ENCODE measurements around the gene RPS14. TPM values are rescaled to one million over a fixed set of nuclear protein-coding genes. Genes with fewer than 3 reads are reported as not detected.

The RPS14 gene
- total RNA-seq (1,000 to 10,000 TPM in 3 of 4 donors, 100 to 1,000 TPM in 1; 977 to 1,443 (median 1,285) TPM), polyA plus RNA-seq (1,000 to 10,000 TPM; 1,999 to 3,049 (median 2,406) TPM)
- long read RNA-seq, donor 1, transcript RPS14-203 (5 exons, 569 nt): major isoform, 363 of 421 reads
- long read RNA-seq, donor 1, transcript RPS14-205 (3 exons, 3,119 nt): minor isoform, 18 of 421 reads
- long read RNA-seq, donor 1, partial matches to known transcripts: 23 of 421 reads
- long read RNA-seq, donor 1, other reads (novel, unspliced or antisense): 12 of 421 reads
- long read RNA-seq, donor 2, transcript RPS14-201 (5 exons, 712 nt): minor isoform, 10 of 638 reads
- long read RNA-seq, donor 2, transcript RPS14-203 (5 exons, 569 nt): major isoform, 598 of 638 reads
- long read RNA-seq, donor 2, transcript RPS14-202 (5 exons, 2,314 nt): minor isoform, 5 of 638 reads
- long read RNA-seq, donor 2, partial matches to known transcripts: 14 of 638 reads
- long read RNA-seq, donor 2, other reads (novel, unspliced or antisense): 9 of 638 reads

DNA sequence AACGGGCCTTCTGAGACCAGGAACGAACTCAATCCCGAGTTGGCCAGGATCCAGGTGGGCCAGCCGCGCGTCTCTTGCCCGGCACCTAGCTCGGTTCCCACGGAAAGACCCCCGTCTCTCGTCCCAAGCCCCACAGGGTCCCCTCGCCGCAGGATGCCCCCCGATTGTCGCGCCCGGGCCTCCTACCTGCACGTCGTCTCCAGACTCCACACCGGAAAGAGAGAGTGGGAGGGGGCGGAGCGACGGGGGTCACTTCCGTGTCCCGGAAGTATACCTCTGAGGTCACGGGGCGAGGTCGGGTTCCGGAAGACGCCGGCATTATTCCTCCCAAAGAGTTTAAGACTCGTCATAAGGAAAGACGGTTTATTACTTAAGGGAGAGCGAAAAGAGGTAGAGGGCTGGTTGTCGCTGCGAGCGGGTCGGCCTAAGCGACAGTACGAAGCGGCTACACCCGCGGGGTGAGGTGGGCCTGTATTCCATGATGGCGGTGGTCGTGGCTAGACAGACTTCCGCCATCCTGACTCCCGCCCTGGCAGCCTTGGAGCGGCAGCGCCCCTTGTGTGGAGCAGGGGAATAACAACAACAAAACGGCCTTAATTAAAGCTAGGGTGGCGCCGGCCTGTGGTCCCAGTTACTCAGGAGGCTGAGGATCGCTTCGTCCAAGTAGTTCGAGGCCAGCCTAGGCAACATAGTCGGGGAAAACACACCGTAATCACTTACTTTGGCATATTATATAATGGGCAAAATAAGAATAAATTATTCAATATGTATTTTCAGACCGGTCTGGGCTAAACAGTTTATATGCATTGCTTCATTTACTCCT, at the start of gene RPS14:
Gene RPS14 (minus strand): TSS at position 223 of the 823 bp plus-strand sequence. CDS start 2,006 bp downstream, outside the sequence.
- H3K36me3 ChIP-seq (ENCODE audit: insufficient read depth in 1 of 2, low read depth in 1 of 2): peaks cover 27 to 37% of the 10 kb centered on the region in 2 donors
- peak; percentile 96 to 98 (median 96) for ATAC-seq
- intact Hi-C loops (cut with DNase I): loop anchor here in 1 of 2 donors (5.0 to 10.0 kb wide), 2 partner anchors 38 to 205 kb away; no protein-coding TSS in a partner anchor
- peaks cover 17% of the 10 kb centered on the region for H3K4me1 ChIP-seq
- TF ChIP-seq CTCF (IDR thresholded peaks at IDR 0.05): peak; percentile 88
- WGBS, 3 donors: 3 to 4% (median 4%) methylated on average over 56 to 58 of the region's 58 CpGs
- H3K27me3 ChIP-seq (ENCODE audit: insufficient read depth in 3 of 3, low read length in 2 of 3): no peaks in the 10 kb centered on the region
- peak; percentile 93 to 97 for DNase-seq
- peak within 1 kb of the TSS; percentile 82 for H3K4me3 ChIP-seq
- peak within 1 kb of the TSS; percentile 94 for H3K27ac ChIP-seq
- no peaks in the 10 kb centered on the region for H3K9me3 ChIP-seq

DNA sequence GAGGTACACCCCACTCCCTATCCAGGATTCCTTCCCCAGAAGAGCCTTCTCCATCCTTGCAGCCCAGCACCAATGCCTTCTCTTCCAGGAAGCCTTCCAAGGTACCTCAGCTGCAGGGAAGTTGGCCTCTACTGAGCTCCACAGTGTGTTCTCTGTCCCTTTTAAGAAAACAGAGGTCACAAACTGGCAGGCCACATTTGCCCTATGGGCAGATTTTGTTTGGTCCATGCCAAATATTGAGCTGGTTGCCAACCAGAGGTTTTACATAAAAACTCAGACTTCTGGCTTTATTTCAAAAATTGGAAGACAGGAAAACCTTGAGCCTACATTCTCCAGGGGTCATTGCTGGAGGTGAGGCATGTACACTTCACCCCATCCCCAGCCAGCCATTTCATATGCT, 49.4 kb upstream of the RPS14 start:
- no peak for ATAC-seq
- intact Hi-C loops (cut with DNase I): loop anchor here in 1 of 2 donors (5.0 kb wide), 1 partner anchor 33 kb away; no protein-coding TSS in a partner anchor
- Histone ChIP-seq H3K4me3 (no peak overlapping the region), H3K36me3 (ENCODE audit: insufficient read depth in 1 of 2, low read depth in 1 of 2) (no peaks in the 10 kb centered on the region), H3K9me3 (no peaks in the 10 kb centered on the region), H3K27ac (peak overlapping the region; percentile 74), H3K27me3 (ENCODE audit: insufficient read depth in 3 of 3, low read length in 2 of 3) (no peaks in the 10 kb centered on the region), H3K4me1 (peaks cover 76% of the 10 kb centered on the region)
- TF ChIP-seq CTCF (IDR thresholded peaks at IDR 0.05): no peak
- no peak for DNase-seq

GRCh38 chr5:150498501-150498900, 49.0 kb upstream of the RPS14 start:
- peak in 2 of 4 donors; percentile 29 for ATAC-seq
- WGBS, 3 donors: 22 to 33% (median 23%) methylated on average over 6 of the region's 6 CpGs
- H3K27ac ChIP-seq: peak overlapping the region; percentile 74

DNA sequence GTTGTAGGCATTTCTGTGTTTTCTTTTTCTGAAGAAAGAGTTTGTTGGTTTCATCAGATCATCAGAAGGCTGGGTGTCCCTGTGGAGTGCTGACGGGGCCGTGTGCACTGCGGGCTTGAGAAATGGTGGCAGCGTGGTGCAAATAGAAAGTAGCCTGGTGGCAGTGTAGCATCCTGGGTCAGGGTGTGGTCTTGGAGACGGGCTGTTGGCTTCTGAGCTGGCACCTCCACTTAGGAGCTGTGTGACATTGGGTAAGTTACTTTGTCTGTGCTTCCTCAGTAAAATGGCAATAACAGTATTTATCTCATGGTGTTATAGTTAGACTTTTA, 48.4 kb upstream of the RPS14 start:
- H3K4me1 ChIP-seq: peaks cover 66% of the 10 kb centered on the region
- no peaks in the 10 kb centered on the region for H3K36me3 ChIP-seq (ENCODE audit: insufficient read depth in 1 of 2, low read depth in 1 of 2)
- ATAC-seq (peak in 3 of 4 donors; percentile 44 to 64 (median 52)), DNase-seq (peak; percentile 37 to 66)
- 34 to 69% (median 52%) methylated on average over 5 of the region's 5 CpGs for WGBS, 3 donors
- TF ChIP-seq CTCF (IDR thresholded peaks at IDR 0.05): no peak
- peak overlapping the region; percentile 74 for H3K27ac ChIP-seq
- no peaks in the 10 kb centered on the region for H3K27me3 ChIP-seq (ENCODE audit: insufficient read depth in 3 of 3, low read length in 2 of 3)
- no peak overlapping the region for H3K4me3 ChIP-seq
- no peaks in the 10 kb centered on the region for H3K9me3 ChIP-seq
- intact Hi-C loops (cut with DNase I): loop anchor here in 1 of 2 donors (1.0 to 5.0 kb wide), 2 partner anchors 19 to 34 kb away; no protein-coding TSS in a partner anchor

More at GRCh38 chr5:150498501-150498900, 49.0 kb upstream of the RPS14 start:
- intact Hi-C loops (cut with DNase I): loop anchor here in 1 of 2 donors (5.0 kb wide), 1 partner anchor 34 kb away; no protein-coding TSS in a partner anchor
- Histone ChIP-seq H3K4me1 (peaks cover 72% of the 10 kb centered on the region), H3K36me3 (ENCODE audit: insufficient read depth in 1 of 2, low read depth in 1 of 2) (no peaks in the 10 kb centered on the region), H3K4me3 (no peak overlapping the region), H3K9me3 (no peaks in the 10 kb centered on the region), H3K27me3 (ENCODE audit: insufficient read depth in 3 of 3, low read length in 2 of 3) (no peaks in the 10 kb centered on the region)
- no peak for DNase-seq
- TF ChIP-seq CTCF (IDR thresholded peaks at IDR 0.05): no peak
